Measurements from ENCODE around the gene LRRN2. TPM values are rescaled to one million over a fixed set of nuclear protein-coding genes. Genes with fewer than 3 reads are reported as not detected.

Gene LRRN2
- total and polyA plus RNA-seq, 2 of the 8 experiments (the other 6 are each of a cell fraction or from before 2014, with no cell fraction given) = 1.8 to 2.3 TPM

GRCh38 chr1:204653590-204654340 lies 31.8 kb downstream of the LRRN2 start:
- Histone ChIP-seq H2BK5ac (ENCODE audit: low read depth, low read length) (no peak overlapping the region), H3K27ac (ENCODE audit: low read depth, low read length) (no peak overlapping the region), H3K9ac (replicated peaks in 1 of 4; ENCODE audit: extremely low read depth in 1 of 4, low read depth in 3 of 4, low read length in 3 of 4) (no peak overlapping the region), H2BK120ac (replicated peaks; ENCODE audit: low read depth, low read length) (no peak overlapping the region), H2BK12ac (ENCODE audit: low read depth, low read length) (no peak overlapping the region), H3K4me1 (replicated peaks in 1 of 4; ENCODE audit: control insufficient read depth in 3 of 4, insufficient read depth in 4 of 4, low read length in 3 of 4) (peaks cover 12 to 22% (median 15%) of the 10 kb centered on the region in 4 experiments), H4K91ac (replicated peaks; ENCODE audit: insufficient read length, low read length) (no peak overlapping the region), H3K18ac (ENCODE audit: extremely low read depth, low read length) (no peak overlapping the region), H2AFZ (ENCODE audit: low read length) (no peak overlapping the region), H3K79me2 (ENCODE audit: control insufficient read depth in 1 of 2, insufficient read depth in 2 of 2, low read length in 2 of 2) (no peaks in the 10 kb centered on the region), H4K20me1 (replicated peaks in 1 of 2; ENCODE audit: control insufficient read depth in 1 of 2, insufficient read depth in 2 of 2, low read length in 2 of 2) (peaks cover 0 to 6% of the 10 kb centered on the region in 2 experiments), H3K4me2 (ENCODE audit: insufficient read depth in 1 of 2, low read depth in 2 of 2, low read length in 2 of 2) (no peak overlapping the region), H2BK20ac (ENCODE audit: low read length) (no peak overlapping the region), H3K9me3 (ENCODE audit: insufficient read depth in 2 of 2, low read depth in 1 of 2, low read length in 1 of 2) (no peaks in the 10 kb centered on the region), H4K5ac (ENCODE audit: insufficient read length, low read depth, low read length) (no peak overlapping the region), H3K23ac (ENCODE audit: insufficient read length) (no peak overlapping the region), H3K36me3 (ENCODE audit: control insufficient read depth in 2 of 4, insufficient read depth in 4 of 4, low read length in 3 of 4) (no peaks in the 10 kb centered on the region), H3K56ac (replicated peaks; ENCODE audit: insufficient read length, low read depth, low read length) (no peak overlapping the region), H3K27me3 (replicated peaks in 1 of 4; ENCODE audit: control insufficient read depth in 3 of 4, extremely low read depth in 1 of 4, insufficient read depth in 3 of 4, low read length in 3 of 4) (peaks cover 0 to 8% (median 0%) of the 10 kb centered on the region in 4 experiments; a peak in 2 of 7 replicates), H2AK5ac (ENCODE audit: low read depth, low read length) (0 out of 2 replicates have a peak overlapping the region, but pooled peaks have one; percentile 19), H3K14ac (ENCODE audit: insufficient read length) (no peak overlapping the region), H3K79me1 (ENCODE audit: low read depth, low read length) (no peaks in the 10 kb centered on the region), H3K4me3 (ENCODE audit: extremely low read depth in 1 of 4, insufficient read depth in 2 of 4, low read depth in 3 of 4, low read length in 4 of 4) (no peak overlapping the region), H3K4ac (replicated peaks; ENCODE audit: insufficient read length, low read depth, low read length) (no peak overlapping the region), H4K8ac (ENCODE audit: extremely low read depth, insufficient read depth, low read length) (no peak overlapping the region), H2BK15ac (ENCODE audit: low read length) (no peak overlapping the region), H3K23me2 (ENCODE audit: low read depth, low read length) (no peaks in the 10 kb centered on the region; the same call in 1 of the 2 replicates)
- DNase-seq (ENCODE audit: low read depth in 1 of 2, low spot score in 2 of 2) = no peak
- FAIRE-seq = no peak
- POLR2A ChIA-PET (ENCODE audit: partially characterized antibody) = no interaction called here
- CTCF ChIA-PET (ENCODE audit: partially characterized antibody) = interaction anchor here (0.8 to 3.5 kb wide), 15 partner anchors 9 to 199 kb away, joined by 3 to 23 read pairs (median 4); no protein-coding TSS in a partner anchor
- 86% methylated on average over 5 of the region's 5 CpGs; no CpG with 5 or more reads in 1 of the 2 experiments for WGBS, 2 experiments (ENCODE audit: extremely low coverage in 1 of 2, insufficient coverage in 1 of 2, insufficient read length in 1 of 2, insufficient replicate concordance in 2 of 2, low coverage in 1 of 2, low lambda C conversion rate in 2 of 2, missing lambda C conversion rate in 1 of 2)
- no peak for TF ChIP-seq JUN (IDR thresholded peaks at IDR 0.05; ENCODE audit: low read depth, low read length)
- no peak for TF ChIP-seq BACH1 (IDR thresholded peaks at IDR 0.05; ENCODE audit: low read length)
- TF ChIP-seq KDM4A (IDR thresholded peaks at IDR 0.05; ENCODE audit: low read depth, low read length, severe bottlenecking) = no peak
- no peak for TF ChIP-seq HDAC6 (IDR thresholded peaks at IDR 0.05; ENCODE audit: low read depth, low read length)
- TF ChIP-seq SRF (IDR thresholded peaks at IDR 0.05; ENCODE audit: low read depth, low read length) = no peak
- no peak for TF ChIP-seq RFX5 (IDR thresholded peaks at IDR 0.05; ENCODE audit: borderline replicate concordance, low read depth, low read length)
- TF ChIP-seq CHD2 (IDR thresholded peaks at IDR 0.05; ENCODE audit: low read length) = no peak
- no peak for TF ChIP-seq TBP (IDR thresholded peaks at IDR 0.05; ENCODE audit: low read depth, low read length)
- TF ChIP-seq EGR1 (IDR thresholded peaks at IDR 0.05; ENCODE audit: borderline replicate concordance, low read depth, low read length) = no peak
- no peak for TF ChIP-seq BCL11A (IDR thresholded peaks at IDR 0.05; ENCODE audit: low read depth in 2 of 2, low read length in 2 of 2)
- no peak for TF ChIP-seq GTF2F1 (IDR thresholded peaks at IDR 0.05; ENCODE audit: borderline replicate concordance, low read depth, low read length)
- TF ChIP-seq SAP30 (IDR thresholded peaks at IDR 0.05; ENCODE audit: insufficient read depth, insufficient replicate concordance, low read length) = no peak
- no peak for TF ChIP-seq MAX (IDR thresholded peaks at IDR 0.05)
